Measurements from ENCODE around the gene TMEM108. TPM values are rescaled to one million over a fixed set of nuclear protein-coding genes. Genes with fewer than 3 reads are reported as not detected.

The TMEM108 gene
- total RNA-seq, 4 donors from 2014 or later: 0.70 to 4.0 (median 1.4) TPM

DNA sequence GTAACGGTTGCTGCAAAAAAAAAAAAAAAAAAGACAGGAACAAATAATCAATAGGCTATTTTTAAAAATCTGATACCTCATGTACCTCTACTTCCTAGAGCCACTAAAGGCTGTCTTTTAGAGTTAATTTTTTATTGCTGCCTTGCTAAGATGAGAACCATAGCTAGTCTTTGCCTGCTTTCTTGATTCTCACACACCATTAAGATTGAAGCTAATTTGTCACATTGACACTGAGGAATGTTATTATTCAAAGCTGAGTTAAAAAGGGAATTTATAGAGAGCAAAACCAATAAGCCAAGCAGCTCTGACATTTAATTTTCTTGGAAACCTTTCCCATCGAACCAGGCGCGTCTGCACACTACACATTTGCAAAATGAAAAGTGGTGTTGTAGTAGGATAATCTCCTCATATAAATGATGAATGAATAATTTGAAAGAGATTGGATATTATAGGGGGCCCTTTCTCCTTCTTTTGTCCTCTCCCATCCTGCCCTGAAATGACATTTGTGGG lies 149.7 kb downstream of the TMEM108 start:
- H3K27me3 ChIP-seq: no peaks in the 10 kb centered on the region
- DNase-seq (ENCODE audit: low spot score in 2 of 2): no peak
- WGBS: 75% methylated on average over 4 of the region's 4 CpGs
- no peaks in the 10 kb centered on the region for H3K9me3 ChIP-seq
- no peaks in the 10 kb centered on the region for H3K4me1 ChIP-seq
- no peak overlapping the region for H3K27ac ChIP-seq
- no peaks in the 10 kb centered on the region for H3K36me3 ChIP-seq
- no peak overlapping the region for H3K4me3 ChIP-seq
- TF ChIP-seq, protein P1, sequence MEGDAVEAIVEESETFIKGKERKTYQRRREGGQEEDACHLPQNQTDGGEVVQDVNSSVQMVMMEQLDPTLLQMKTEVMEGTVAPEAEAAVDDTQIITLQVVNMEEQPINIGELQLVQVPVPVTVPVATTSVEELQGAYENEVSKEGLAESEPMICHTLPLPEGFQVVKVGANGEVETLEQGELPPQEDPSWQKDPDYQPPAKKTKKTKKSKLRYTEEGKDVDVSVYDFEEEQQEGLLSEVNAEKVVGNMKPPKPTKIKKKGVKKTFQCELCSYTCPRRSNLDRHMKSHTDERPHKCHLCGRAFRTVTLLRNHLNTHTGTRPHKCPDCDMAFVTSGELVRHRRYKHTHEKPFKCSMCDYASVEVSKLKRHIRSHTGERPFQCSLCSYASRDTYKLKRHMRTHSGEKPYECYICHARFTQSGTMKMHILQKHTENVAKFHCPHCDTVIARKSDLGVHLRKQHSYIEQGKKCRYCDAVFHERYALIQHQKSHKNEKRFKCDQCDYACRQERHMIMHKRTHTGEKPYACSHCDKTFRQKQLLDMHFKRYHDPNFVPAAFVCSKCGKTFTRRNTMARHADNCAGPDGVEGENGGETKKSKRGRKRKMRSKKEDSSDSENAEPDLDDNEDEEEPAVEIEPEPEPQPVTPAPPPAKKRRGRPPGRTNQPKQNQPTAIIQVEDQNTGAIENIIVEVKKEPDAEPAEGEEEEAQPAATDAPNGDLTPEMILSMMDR (IDR thresholded peaks at IDR 0.05): no peak
- TF ChIP-seq POLR2AphosphoS5 (IDR thresholded peaks at IDR 0.05): no peak
- TF ChIP-seq POLR2A (IDR thresholded peaks at IDR 0.05): no peak
- TF ChIP-seq EP300 (IDR thresholded peaks at IDR 0.05): no peak

GRCh38 chr3:133188996-133189395 lies 150.8 kb downstream of the TMEM108 start:
- WGBS: 89% methylated on average over 1 of the region's 1 CpG
- H3K36me3 ChIP-seq: no peaks in the 10 kb centered on the region
- no peak overlapping the region for H3K4me3 ChIP-seq
- H3K9me3 ChIP-seq: no peaks in the 10 kb centered on the region
- no peak overlapping the region for H3K27ac ChIP-seq
- H3K4me1 ChIP-seq: no peaks in the 10 kb centered on the region
- no peak for DNase-seq (ENCODE audit: low spot score in 2 of 2)
- no peak for TF ChIP-seq EP300 (IDR thresholded peaks at IDR 0.05)
- no peak for TF ChIP-seq POLR2A (IDR thresholded peaks at IDR 0.05)
- TF ChIP-seq, protein P1 (IDR thresholded peaks at IDR 0.05): no peak
- TF ChIP-seq POLR2AphosphoS5 (IDR thresholded peaks at IDR 0.05): no peak
- no peaks in the 10 kb centered on the region for H3K27me3 ChIP-seq

- no peaks in the 10 kb centered on the region for H3K27me3 ChIP-seq
- H3K9me3 ChIP-seq: no peaks in the 10 kb centered on the region
- 94% methylated on average over 1 of the region's 1 CpG for WGBS
- no peaks in the 10 kb centered on the region for H3K4me1 ChIP-seq
- no peaks in the 10 kb centered on the region for H3K36me3 ChIP-seq
- TF ChIP-seq, protein P1 (IDR thresholded peaks at IDR 0.05): no peak
- TF ChIP-seq POLR2AphosphoS5 (IDR thresholded peaks at IDR 0.05) (no peak), EP300 (IDR thresholded peaks at IDR 0.05) (no peak), POLR2A (IDR thresholded peaks at IDR 0.05) (no peak)
- DNase-seq (ENCODE audit: low spot score in 2 of 2): no peak
- H3K4me3 ChIP-seq: no peak overlapping the region
- H3K27ac ChIP-seq: no peak overlapping the region
Observed at GRCh38 chr3:133189893-133190292, 151.7 kb downstream of the TMEM108 start.

- WGBS: 85% methylated on average over 2 of the region's 2 CpGs
- H3K27ac ChIP-seq: no peak overlapping the region
- DNase-seq (ENCODE audit: low spot score in 2 of 2): no peak
Observed at GRCh38 chr3:133191818-133192217, 153.6 kb downstream of the TMEM108 start.

GRCh38 chr3:133192363-133192945 lies 154.3 kb downstream of the TMEM108 start:
- no peak for DNase-seq (ENCODE audit: low spot score in 2 of 2)
- TF ChIP-seq POLR2A (IDR thresholded peaks at IDR 0.05): no peak
- TF ChIP-seq, protein P1 (IDR thresholded peaks at IDR 0.05): no peak
- no peak for TF ChIP-seq POLR2AphosphoS5 (IDR thresholded peaks at IDR 0.05)
- no peak for TF ChIP-seq EP300 (IDR thresholded peaks at IDR 0.05)
- Histone ChIP-seq H3K4me1 (no peaks in the 10 kb centered on the region), H3K36me3 (no peaks in the 10 kb centered on the region), H3K9me3 (no peaks in the 10 kb centered on the region), H3K27ac (no peak overlapping the region), H3K4me3 (no peak overlapping the region), H3K27me3 (no peaks in the 10 kb centered on the region)
- 86% methylated on average over 9 of the region's 9 CpGs for WGBS

More at GRCh38 chr3:133191818-133192217, 153.6 kb downstream of the TMEM108 start:
- Histone ChIP-seq H3K4me1 (no peaks in the 10 kb centered on the region), H3K9me3 (no peaks in the 10 kb centered on the region), H3K36me3 (no peaks in the 10 kb centered on the region), H3K4me3 (no peak overlapping the region), H3K27me3 (no peaks in the 10 kb centered on the region)
- TF ChIP-seq EP300 (IDR thresholded peaks at IDR 0.05) (no peak), POLR2A (IDR thresholded peaks at IDR 0.05) (no peak), POLR2AphosphoS5 (IDR thresholded peaks at IDR 0.05) (no peak)
- TF ChIP-seq, protein P1 (IDR thresholded peaks at IDR 0.05): no peak

Measured in suprapubic skin (tissue), 4 donors.